Left renal pelvis (tissue), 4 donors: ENCODE results near the gene PAK1. TPM values are rescaled to one million over a fixed set of nuclear protein-coding genes. Genes with fewer than 3 reads are reported as not detected.

Experiments used
- DNase-seq, 4 donors: peaks; one replicate each; pipeline ENCODE4 v3.0.0-alpha.2; 2013; ENCODE audit warnings: low read depth in 4 of 4, low spot score in 3 of 4
- polyA plus RNA-seq, 4 donors: library from polyadenylated mRNA; unstranded; fragments of 120-200 nt; gene quantifications; one replicate each; pipeline ENCODE4 v1.2.1, GENCODE V29; 2013; ENCODE audit not compliant: insufficient read length in 4 of 4

The PAK1 gene
- polyA plus RNA-seq, 4 donors = 44.2 to 96.4 (median 87.1) TPM

DNA sequence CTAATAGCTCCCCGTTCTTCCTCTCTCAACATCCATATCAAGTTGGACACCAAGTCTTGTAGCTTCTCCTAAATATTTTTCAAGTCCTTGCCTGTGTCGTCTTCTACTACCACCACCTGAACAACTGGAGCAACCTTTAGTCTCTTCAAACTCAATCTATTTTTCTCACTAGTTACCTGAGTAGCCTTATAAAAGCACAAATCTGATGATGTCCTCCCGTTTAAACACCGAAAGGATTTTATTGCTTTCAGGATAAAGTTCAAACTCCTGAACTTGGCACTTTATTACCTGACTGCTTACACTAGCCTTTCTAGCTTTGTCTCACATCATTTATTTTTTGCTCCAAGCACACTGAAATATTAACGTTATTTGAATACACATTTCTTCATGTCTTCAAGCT, 1.3 kb upstream of the PAK1 start:
- no peak for DNase-seq

DNA sequence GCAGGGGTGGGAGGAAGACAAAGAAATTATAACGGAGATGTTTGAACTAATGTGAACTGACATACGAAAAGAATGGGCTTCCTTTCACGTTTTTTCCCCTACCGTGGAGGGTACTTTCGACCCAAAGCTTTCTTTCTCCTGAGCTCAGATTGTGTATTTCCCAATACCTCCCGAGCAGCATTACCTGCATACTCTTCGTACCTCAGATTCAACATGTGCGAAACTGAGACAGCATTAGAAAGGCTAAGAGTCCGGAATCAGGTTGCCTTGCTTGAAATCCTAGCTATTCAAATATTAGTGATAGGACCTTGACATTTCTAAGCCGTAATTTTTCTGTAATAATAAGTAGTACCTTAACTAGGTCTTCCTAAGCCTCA, 778 bp upstream of the PAK1 start:
- peak in 1 of 4 donors; percentile 26 for DNase-seq

- peak in 1 of 4 donors; percentile 26 for DNase-seq
These were observed 698 bp downstream of the PAK1 start for GRCh38 chr11:77472991-77473800.

DNA sequence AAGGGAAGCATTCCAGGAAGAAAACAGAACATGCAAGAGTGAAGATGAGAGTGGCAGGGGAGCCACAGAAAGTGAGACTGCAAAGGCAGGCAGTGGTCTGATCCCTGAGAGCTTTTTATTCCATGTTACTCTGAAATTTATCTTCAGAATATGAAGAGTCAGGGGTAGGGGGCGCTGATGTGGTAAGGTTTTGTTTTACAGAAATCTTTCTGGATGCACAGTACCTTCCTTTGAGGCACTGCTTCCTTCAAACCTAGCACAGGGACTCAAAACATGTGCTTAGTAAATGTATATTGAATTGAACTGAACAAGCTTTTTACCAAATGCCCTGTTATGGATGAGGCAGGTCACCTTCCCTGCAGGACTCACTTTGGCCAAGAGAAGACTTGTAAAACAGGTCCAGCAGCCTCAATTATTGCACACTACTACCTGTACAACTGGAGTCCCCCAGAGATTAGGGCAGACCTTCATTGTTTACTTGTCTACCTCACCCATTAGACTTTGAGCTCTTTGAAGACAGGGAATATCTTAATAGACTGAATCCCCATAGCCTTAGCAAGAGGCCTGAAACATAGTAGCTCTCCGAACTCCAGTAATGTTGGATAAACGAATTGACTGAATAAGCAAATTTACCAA, 2.2 kb downstream of the PAK1 start:
- peak in 1 of 4 donors; percentile 22 for DNase-seq

- no peak for DNase-seq
These were observed 2.9 kb downstream of the PAK1 start for GRCh38 chr11:77470971-77471370.

DNA sequence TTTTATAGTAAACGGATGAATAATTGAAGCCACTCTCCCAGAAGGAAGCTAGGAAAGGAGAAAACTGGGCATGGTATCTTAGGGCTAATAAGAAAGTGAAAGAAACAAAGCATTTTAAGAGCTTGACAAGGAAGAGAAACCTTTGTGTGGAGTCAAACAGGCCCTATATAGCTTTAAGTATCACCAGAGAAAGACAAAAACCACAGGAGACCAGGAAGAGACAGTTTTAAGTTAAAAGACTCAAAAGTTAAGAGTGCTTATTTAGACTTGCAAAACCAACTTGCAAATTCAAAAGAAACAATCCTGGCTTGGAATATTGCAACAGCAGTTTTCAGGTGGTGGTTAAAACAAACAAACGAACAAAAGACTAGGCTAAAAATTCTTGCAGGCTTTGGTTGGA, 3.4 kb downstream of the PAK1 start:
- DNase-seq = no peak

- no peak for DNase-seq
These were observed 5.4 kb downstream of the PAK1 start for GRCh38 chr11:77468527-77468926.

DNA sequence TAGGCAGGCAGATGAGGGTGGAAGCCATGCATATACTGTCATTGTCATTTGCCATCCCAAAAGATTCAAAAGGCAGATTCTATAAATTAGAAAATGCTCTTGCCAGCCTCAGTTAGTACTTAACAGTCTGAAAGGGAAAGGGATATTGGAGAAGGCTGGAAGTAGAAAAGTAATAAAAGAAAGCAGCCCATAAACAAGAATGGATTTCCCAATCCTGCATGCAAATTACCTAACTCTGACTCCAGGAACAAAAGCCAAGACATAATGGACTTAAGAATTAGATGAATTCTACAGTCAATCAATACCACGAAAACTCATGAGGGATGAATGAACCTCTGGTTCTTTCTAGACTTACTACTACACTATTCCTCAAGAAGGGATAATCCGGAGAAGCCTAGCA, 5.9 kb downstream of the PAK1 start:
- DNase-seq = no peak

DNA sequence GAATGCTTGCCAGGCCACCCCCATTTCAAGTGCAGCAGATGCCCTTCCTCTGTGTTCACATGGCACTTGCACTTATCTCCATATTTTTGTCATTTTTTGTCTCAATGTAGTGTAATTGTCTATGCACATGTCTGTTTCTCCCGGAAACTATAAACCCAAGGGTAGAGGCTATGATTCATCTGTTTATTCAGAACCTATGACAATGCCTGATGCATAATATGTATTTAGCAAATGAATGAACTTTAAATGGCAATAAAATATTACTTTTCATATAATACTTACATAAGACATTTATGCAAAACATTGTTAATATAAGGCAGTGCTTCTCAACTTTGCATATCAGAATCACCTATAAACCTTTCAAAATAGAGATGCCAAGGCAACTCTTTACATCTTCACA, 6.7 kb downstream of the PAK1 start:
- DNase-seq = no peak

- no peak for DNase-seq
These were observed 16.6 kb downstream of the PAK1 start for GRCh38 chr11:77457340-77457739.

DNA sequence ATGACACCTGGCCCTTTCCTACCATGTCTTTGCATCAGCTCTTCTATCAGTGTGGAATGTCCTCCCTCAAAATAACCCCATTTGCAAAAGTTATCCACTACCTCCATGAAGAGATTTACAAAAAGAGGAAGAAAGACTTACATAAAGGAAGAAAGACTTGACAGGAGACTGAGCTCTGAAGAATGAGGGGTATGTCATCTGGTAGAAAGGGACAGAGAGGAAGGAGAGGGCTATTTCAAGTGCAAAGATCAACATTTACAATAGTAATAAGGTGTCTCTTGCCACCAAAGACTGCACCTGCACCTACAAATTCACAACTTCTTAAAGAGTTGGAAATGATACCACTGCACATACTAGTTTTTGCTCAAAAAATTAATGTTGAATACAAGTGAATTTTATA, 18.2 kb downstream of the PAK1 start:
- no peak for DNase-seq

- no peak for DNase-seq
These were observed 18.8 kb downstream of the PAK1 start for GRCh38 chr11:77454867-77455655.

GRCh38 chr11:77450227-77450626, 23.7 kb downstream of the PAK1 start:
- DNase-seq = no peak

DNA sequence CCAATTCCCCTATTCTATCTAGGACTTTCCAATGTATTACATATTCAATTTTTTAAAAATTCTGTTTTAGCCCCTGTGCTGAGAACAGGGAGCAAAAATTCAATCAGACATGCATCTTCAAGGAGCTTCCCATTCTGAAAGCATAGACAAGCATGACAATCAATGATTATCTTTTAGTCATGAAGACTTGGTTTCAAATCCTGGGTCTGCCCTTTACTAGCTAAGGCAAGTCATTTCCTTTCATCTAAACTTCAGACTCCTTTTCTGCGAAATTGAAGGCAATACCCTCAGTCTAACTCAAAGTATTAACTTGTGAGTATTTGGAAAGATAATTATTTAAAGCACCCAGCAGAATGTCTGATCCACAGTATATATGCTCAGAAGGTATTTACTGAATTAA, 24.1 kb downstream of the PAK1 start:
- no peak for DNase-seq

GRCh38 chr11:77449060-77449521, 24.8 kb downstream of the PAK1 start:
- DNase-seq = no peak

DNA sequence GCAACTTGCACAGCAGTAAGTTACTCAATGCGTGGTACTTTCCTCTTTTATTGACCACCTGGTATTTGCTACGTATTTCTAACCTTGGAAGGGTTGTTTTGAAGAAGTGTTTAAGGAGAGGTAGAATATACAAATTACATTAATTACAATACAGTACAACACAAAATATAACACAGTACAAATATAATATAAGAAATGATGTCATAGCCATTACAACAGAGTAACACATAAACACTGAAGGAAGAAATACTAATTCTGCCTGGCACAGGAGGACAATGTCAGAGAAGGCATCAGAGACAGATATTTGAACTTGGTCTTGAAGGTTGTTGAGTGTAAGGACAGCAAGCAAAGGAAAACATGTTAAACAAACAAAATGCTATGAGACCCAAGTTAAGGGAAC, 25.6 kb downstream of the PAK1 start:
- DNase-seq = no peak

DNA sequence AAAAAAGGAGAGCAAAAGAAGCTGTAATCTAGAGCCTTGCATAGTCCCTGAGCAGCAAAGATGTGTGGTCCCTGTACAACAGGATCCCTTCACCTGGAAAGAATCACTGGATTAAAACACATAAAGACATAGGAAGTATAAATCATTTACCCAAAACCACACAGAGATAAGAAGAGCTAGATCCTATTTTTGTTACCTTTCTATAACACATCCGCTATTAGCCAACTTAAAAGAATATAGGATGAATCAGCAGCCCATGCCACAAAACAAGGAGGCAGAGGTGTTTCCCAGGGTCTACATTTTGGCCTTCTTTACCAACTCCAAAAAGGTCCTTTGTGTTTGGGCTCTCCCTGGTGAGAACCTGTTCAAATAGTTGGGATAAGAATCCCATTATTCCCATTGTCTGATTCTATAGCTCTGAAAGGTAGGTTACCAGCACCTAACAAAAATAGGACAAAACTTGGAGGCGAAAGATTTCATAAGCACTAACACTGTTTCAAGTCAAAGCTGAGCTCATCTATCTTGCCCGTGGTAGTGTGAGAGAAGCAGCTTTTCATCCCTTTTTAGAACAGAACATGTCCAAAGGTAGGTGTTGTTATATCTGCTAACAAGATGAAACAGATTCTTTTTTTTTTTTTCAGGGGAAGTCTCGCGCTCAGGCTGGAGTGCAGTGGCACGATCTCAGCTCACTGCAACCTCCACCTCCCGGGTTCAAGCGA, 26.8 kb downstream of the PAK1 start:
- no peak for DNase-seq

DNA sequence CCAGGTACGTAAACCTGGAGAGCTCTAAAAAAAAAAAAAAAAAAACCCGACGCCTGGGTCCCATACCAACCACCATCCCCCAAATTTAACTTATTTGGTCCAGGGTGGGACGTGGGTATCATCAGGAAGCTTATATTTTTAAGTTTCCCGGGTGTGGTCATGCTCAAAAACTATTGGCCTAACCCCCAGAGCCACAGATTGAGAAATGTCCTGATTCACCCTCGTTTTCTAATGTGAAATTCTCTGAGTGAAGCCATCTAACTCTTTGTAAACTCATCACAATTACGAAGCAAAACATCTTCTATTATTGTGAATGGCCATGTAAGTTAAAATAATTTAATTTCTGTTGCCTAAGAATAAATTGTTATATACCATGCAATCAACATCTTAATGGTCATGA, 29.6 kb downstream of the PAK1 start:
- DNase-seq = no peak

GRCh38 chr11:77442394-77443053, 31.4 kb downstream of the PAK1 start:
- no peak for DNase-seq

DNA sequence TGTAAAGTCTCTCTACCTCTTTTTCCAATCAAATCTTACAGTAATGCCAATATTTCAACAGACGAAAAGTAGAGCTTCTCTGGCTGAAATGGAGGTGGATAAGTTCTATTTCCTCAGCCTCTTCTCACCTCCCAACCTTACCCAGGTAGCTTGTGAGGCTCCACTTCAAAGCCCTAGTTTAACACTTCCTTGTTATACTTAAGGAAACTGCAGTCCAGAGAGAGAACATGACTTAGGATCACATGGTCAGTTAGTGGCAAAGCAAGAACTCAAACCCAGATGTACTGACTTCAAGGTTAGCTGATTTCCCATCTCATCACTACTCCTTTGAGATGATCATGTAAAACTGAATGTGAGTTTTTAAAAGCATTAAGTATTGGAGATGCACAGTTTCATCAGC, 32.5 kb downstream of the PAK1 start:
- DNase-seq = no peak
